Endothelial cell of umbilical vein (primary cell): Measurements from ENCODE around the gene EOLA1. TPM values are rescaled to one million over a fixed set of nuclear protein-coding genes. Genes with fewer than 3 reads are reported as not detected.

ENCODE experiments used
- BruUV-seq: library from RNA; stranded (reverse); fragments of 400-500 nt; replicated peaks from 2 replicates; lab custom pipeline; 2021; lab: Mats Ljungman, UMichigan
- CTCF ChIA-PET: fragments of 300-600, 350-600 bp; sonication (Branson Sonifier 250); formaldehyde crosslinking; loops from one replicate; lab custom pipeline; 2021; ENCODE audit warnings: antibody characterized with exemption, inconsistent platforms; lab: Charles Lee
- POLR2A ChIA-PET: fragments of 300-600, 350-600 bp; sonication (Branson Sonifier 250); formaldehyde crosslinking; loops from one replicate; lab custom pipeline; 2021; ENCODE audit warnings: antibody characterized with exemption, inconsistent platforms; lab: Charles Lee
- DNase-seq: peaks from one replicate; pipeline ENCODE4 v3.0.0-alpha.2; 2011; ENCODE audit warnings: low read depth, low spot score
- FAIRE-seq: peaks from 2 replicates; lab custom pipeline; 2011; peaks lifted over from hg19 to GRCh38; lab: Jason Lieb, UNC
- H2AFZ ChIP-seq: 2 replicates; pipeline ENCODE4 v1.6.0; 2012; ENCODE audit warnings: low read depth, low read length, control low read depth, inconsistent platforms
- H3K27ac ChIP-seq: 2 replicates; pipeline ENCODE4 v1.5.1; 2011; ENCODE audit warnings: low read depth, mild to moderate bottlenecking, control low read depth, low read length, moderate library complexity; ENCODE audit not compliant: insufficient read depth
- H3K27me3 ChIP-seq, 2 experiments: 2 replicates each; pipeline versions ENCODE4 v1.6.0 to v1.6.1; 2011; ENCODE audit warnings: low read length in 2 of 2, mixed read lengths in 1 of 2; ENCODE audit not compliant: control insufficient read depth in 2 of 2, insufficient read depth in 2 of 2
- H3K36me3 ChIP-seq, 2 experiments: 2 replicates in 1 of 2; 3 replicates in 1 of 2; pipeline ENCODE4 v1.5.1; 2011; ENCODE audit warnings: low read length in 2 of 2, mild to moderate bottlenecking in 1 of 2, moderate library complexity in 1 of 2; ENCODE audit not compliant: control insufficient read depth in 2 of 2, insufficient read depth in 2 of 2; ENCODE audit errors: extremely low read depth in 1 of 2
- H3K4me1 ChIP-seq: 3 replicates; pipeline ENCODE4 v1.5.1; 2011; ENCODE audit warnings: mild to moderate bottlenecking, low read length; ENCODE audit not compliant: control insufficient read depth, insufficient read depth; ENCODE audit errors: extremely low read depth
- H3K4me2 ChIP-seq: 2 replicates; pipeline ENCODE4 v1.6.1; 2011; ENCODE audit warnings: low read length, control low read depth, mixed read lengths; ENCODE audit not compliant: insufficient read depth
- H3K4me3 ChIP-seq, 3 experiments: fragments of 200-600 bp in 1 of 3; sonication (generic), shearing (Covaris generic) in 1 of 3; replicated peaks in 1 of 3; 2 replicates each; pipeline ENCODE4 v1.5.1; 2011 to 2016; ENCODE audit warnings: control low read depth in 3 of 3, low read length in 3 of 3, mild to moderate bottlenecking in 2 of 3, inconsistent platforms in 1 of 3, low read depth in 1 of 3, moderate library complexity in 1 of 3; ENCODE audit not compliant: insufficient read depth in 1 of 3
- H3K79me2 ChIP-seq: 2 replicates; pipeline ENCODE4 v1.6.0; 2012; ENCODE audit warnings: low read length, inconsistent platforms; ENCODE audit not compliant: control insufficient read depth, insufficient read depth
- H3K9ac ChIP-seq: replicated peaks from 2 replicates; pipeline ENCODE3; 2011; ENCODE audit warnings: low read length, control low read depth; ENCODE audit not compliant: insufficient read depth; ENCODE audit errors: extremely low read depth
- H3K9me1 ChIP-seq: replicated peaks from 3 replicates; pipeline ENCODE4 v1.6.0; 2011; ENCODE audit warnings: mild to moderate bottlenecking, low read length; ENCODE audit not compliant: control insufficient read depth, insufficient read depth; ENCODE audit errors: extremely low read depth
- H3K9me3 ChIP-seq: replicated peaks from 2 replicates; pipeline ENCODE4 v1.5.1; 2012; ENCODE audit warnings: low read length, inconsistent platforms; ENCODE audit not compliant: control insufficient read depth, insufficient read depth
- H4K20me1 ChIP-seq: replicated peaks from 2 replicates; pipeline ENCODE3; 2011; ENCODE audit warnings: mild to moderate bottlenecking, low read length; ENCODE audit not compliant: control insufficient read depth, insufficient read depth; ENCODE audit errors: extremely low read depth
- CTCF ChIP-seq, 2 donors: IDR thresholded peaks; 1 replicate in 1 of 2; 2 replicates in 1 of 2; pipeline ENCODE4 v1.5.1; 2011; ENCODE audit warnings: low read length in 2 of 2, mild to moderate bottlenecking in 2 of 2, moderate library complexity in 2 of 2, control low read depth in 1 of 2, inconsistent platforms in 1 of 2, low read depth in 1 of 2; ENCODE audit not compliant: insufficient read depth in 1 of 2; ENCODE audit errors: extremely low read depth in 1 of 2
- EZH2 ChIP-seq: IDR thresholded peaks from 2 replicates; pipeline ENCODE4 v1.6.1; 2012; ENCODE audit warnings: borderline replicate concordance, low read depth, mild to moderate bottlenecking, moderate library complexity, low read length, inconsistent platforms; ENCODE audit not compliant: severe bottlenecking
- FOS ChIP-seq: IDR thresholded peaks from 2 replicates; pipeline ENCODE4 v1.6.1; 2011; ENCODE audit warnings: mild to moderate bottlenecking, low read length, moderate library complexity, borderline replicate concordance; ENCODE audit not compliant: insufficient read depth
- GATA2 ChIP-seq: IDR thresholded peaks from 2 replicates; pipeline ENCODE4 v1.7.0; 2011; ENCODE audit warnings: low read depth, mild to moderate bottlenecking, moderate library complexity, mixed read lengths, low read length; ENCODE audit not compliant: insufficient read length, insufficient read depth
- JUN ChIP-seq: IDR thresholded peaks from 2 replicates; pipeline ENCODE4 v1.6.1; 2011; ENCODE audit warnings: borderline replicate concordance, low read depth; ENCODE audit not compliant: insufficient read length, insufficient read depth
- MYC ChIP-seq: IDR thresholded peaks from one replicate; pipeline ENCODE4 v1.6.1; 2011; ENCODE audit warnings: mild to moderate bottlenecking, low read depth, low read length
- POLR2A ChIP-seq: IDR thresholded peaks from 2 replicates; pipeline ENCODE4 v1.6.1; 2012; ENCODE audit warnings: low read depth, mild to moderate bottlenecking, control low read depth, low read length
- POLR2AphosphoS5 ChIP-seq: IDR thresholded peaks from 2 replicates; pipeline ENCODE4 v1.6.1; 2012; ENCODE audit warnings: low read depth, mild to moderate bottlenecking, control low read depth, low read length, moderate library complexity; ENCODE audit not compliant: insufficient read depth
- dilution Hi-C: fragments of 300-500 bp; cut with MboI; formaldehyde crosslinking; loops from one replicate; pipeline ENCODE4 v1.15.0; 2019; ENCODE audit warnings: low sequenced_read_pairs; ENCODE audit not compliant: extremely low pct_ligation_motif_present
- intact Hi-C: fragments of 100-400 bp; cut with micrococcal nuclease; formaldehyde crosslinking; loops from one replicate; pipeline ENCODE4 v1.10.0; 2022
- polyA plus RNA-seq, 4 experiments: library from polyadenylated mRNA; depleted of rRNA in 3 of 4; stranded (reverse) in 3 of 4; unstranded in 1 of 4; fragments of >200 nt; gene quantifications; 2 replicates each; pipeline versions ENCODE4 v1.2.1 to v1.2.3, GENCODE V29; 2011 to 2012; ENCODE audit warnings: missing spikeins in 1 of 4
- total RNA-seq: library from RNA; stranded (reverse); gene quantifications from 2 replicates; pipeline ENCODE4 v1.2.3, GENCODE V29; 2021
- TF ChIP-seq, protein P1 (sequence below): IDR thresholded peaks from 2 replicates; pipeline ENCODE4 v1.6.1; 2011; ENCODE audit not compliant: insufficient read depth, insufficient read length

EOLA1 gene
- total and polyA plus RNA-seq, 2 donors (not counting 3 experiments of a cell fraction or from before 2014, with no cell fraction given): 12.5 to 24.6 TPM

DNA sequence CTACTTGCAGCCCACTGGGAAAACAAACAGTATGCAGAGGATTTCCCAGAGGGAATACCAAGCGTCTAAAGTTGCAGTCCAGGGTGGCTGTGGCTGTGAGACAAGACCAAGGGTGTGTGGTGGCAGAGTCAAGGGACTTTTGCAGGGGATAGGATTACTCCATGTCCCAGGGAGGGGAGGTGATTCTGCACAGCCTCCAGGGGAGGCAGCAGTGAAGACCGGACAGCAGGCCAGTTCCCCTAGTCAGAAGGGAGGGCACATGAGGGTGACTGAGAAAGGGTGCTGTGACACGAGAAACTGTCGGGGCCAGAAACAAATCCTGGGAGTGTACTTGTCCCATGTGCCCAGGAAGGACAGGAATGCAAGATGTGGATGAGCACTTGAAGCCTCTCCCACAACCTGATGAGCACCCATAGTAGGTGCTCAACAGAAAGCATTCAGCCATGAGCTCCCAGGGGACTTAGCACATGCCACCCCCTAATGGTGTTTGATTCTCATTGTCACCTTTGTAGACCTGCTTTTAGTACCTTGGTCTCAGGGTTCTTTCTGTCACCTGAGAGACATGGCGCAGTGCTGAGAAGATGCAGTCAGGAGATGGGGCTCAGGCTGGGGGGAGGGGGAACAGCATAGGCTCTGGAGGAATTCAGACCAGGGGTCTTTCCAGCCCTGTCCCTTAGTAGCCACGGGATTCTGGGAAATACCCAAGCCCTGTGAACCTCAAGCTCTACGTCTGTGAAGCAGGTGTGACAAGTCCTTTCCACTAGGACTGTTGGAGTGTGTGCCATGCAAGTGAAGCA, 27.0 kb downstream of the EOLA1 start:
- intact Hi-C loops: no loop called here
- H3K27me3 ChIP-seq: no peaks in the 10 kb centered on the region
- H3K79me2 ChIP-seq: no peaks in the 10 kb centered on the region
- FAIRE-seq (no peak), DNase-seq (no peak)
- ChIA-PET POLR2A (no interaction called here), CTCF (no interaction called here)
- H3K36me3 ChIP-seq: no peaks in the 10 kb centered on the region
- no TSS peak for BruUV-seq
- H3K27ac ChIP-seq: no peak overlapping the region
- TF ChIP-seq, protein P1, sequence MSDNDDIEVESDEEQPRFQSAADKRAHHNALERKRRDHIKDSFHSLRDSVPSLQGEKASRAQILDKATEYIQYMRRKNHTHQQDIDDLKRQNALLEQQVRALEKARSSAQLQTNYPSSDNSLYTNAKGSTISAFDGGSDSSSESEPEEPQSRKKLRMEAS: no peak
- no peak for TF ChIP-seq GATA2
- TF ChIP-seq JUN: no peak
- TF ChIP-seq FOS: no peak
- TF ChIP-seq MYC: no peak
- TF ChIP-seq POLR2AphosphoS5: no peak
- TF ChIP-seq CTCF (IDR thresholded peaks at IDR 0.05; ENCODE audit: extremely low read depth in 1 of 2, insufficient read depth in 1 of 2, low read depth in 1 of 2, low read length in 2 of 2): no peak
- no peak for TF ChIP-seq POLR2A
- TF ChIP-seq EZH2: no peak
- H4K20me1 ChIP-seq: no peaks in the 10 kb centered on the region
- no peak overlapping the region for H3K4me3 ChIP-seq
- no peak overlapping the region for H2AFZ ChIP-seq
- H3K9me1 ChIP-seq: no peaks in the 10 kb centered on the region
- no peaks in the 10 kb centered on the region for H3K9me3 ChIP-seq
- H3K4me1 ChIP-seq: no peaks in the 10 kb centered on the region
- H3K4me2 ChIP-seq: no peak overlapping the region
- dilution Hi-C loops: no loop called here
- no peak overlapping the region for H3K9ac ChIP-seq
